ENCODE measurements around the gene ATG101.

Gene ATG101

GRCh38 chr12:52069327-52070184 lies at the start of gene ATG101:
Gene ATG101, plus strand, starts transcription at chr12:52069978. Its CDS starts 3,673 bp downstream, at chr12:52073651.
- DNase-seq (ENCODE audit: low read depth in 2 of 3, low spot score in 1 of 3): peak; percentile 78 to 82 (median 81)

DNA sequence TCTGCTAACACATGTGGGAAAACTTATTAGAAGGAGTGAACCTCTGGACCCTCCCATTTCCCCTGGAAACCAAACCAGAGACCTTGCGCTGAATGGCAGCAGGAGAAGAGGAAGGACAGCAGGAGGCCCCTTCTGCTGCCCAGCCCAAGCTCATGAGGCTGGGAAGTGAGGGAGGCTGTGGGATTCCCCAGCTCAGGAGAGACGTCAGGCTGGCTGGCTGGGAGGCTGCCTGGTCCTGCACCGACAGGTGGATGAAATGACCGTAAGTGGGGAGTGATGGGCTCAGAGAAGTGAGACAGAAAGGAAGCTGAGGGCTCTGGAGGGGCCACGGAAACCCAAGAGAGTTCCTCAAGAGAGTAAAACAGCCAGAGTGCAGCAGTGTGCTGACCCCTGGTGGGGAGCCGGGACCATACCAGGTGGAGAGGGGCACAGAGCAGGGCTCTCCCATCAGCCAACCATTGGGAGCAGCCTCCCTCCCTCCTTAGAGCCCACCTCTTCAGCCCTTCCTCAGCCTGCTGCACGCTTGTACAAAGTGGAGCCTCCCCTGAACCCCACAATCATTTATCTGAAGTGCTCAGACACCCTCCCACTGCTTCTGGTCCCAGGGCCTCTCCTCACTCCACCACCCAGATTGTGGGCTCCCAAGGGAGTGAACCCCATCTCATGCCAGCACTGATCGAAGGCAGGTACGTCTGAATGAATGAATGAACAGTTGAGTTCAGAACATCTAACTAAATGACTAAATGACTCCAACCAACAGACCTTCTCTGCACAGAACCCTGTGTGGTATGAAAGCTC lies 49.0 kb upstream of the ATG101 start:
- DNase-seq (ENCODE audit: low read depth in 2 of 3, low spot score in 1 of 3): peak in 2 of 3 donors; percentile 37 to 52

DNA sequence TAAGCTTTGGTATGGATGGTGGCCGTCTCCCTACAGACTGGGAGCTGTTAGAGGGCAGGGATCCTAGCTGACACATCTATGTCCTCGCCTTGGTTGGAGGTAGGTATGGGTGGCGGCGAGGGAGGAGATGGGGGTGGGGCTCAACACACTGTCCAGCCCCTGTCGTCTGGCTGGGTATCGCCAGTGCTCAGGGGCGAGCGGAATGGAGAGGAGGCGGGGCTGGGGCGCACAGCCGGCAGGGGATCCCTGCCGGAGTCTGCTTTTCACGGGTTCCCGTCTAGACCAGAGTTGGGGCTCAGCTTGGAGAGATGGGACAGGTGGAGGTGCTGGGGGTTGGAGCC lies 47.0 kb upstream of the ATG101 start:
- DNase-seq (ENCODE audit: low read depth in 2 of 3, low spot score in 1 of 3): no peak

DNA sequence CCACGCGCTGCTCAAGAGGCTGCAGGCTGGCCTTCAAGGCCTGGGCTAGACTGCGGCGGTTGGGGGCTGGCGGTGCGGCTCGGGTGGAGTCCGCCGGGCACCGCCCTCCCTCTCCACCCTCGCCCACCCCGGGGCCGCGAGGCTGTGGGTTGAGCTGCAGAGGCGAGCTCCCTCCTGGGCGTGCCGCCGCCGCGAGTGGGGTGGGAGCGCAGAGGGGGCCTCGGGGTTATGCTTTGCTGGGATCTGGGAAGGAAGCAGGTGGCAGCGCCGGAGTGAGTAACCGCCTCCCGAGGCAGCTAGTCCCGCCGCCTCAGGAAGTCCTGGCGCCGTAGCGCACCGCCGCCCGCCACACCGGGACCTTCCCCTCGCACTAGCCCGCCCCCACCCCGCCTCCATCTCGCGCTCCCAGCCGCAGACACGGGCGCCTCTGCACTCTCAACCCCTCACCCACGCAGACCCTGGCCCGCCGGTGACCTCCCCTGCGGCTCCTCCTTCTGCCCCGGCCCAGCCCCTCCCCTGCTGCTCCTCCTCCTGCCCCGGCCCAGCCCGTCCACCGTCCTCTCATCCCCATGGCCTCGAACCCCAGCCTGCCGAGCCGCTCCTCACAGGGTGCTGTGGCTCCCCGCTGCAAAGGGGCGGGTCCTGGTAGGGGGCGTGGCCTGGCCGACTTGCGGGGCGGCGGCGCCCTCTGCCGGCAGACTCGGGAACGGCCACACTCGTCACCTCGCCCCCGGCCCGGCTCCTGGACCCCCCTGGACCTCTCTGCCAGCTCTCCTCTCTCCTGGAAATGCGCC lies 46.4 kb upstream of the ATG101 start:
- peak; percentile 86 to 93 (median 92) for DNase-seq (ENCODE audit: low read depth in 2 of 3, low spot score in 1 of 3)

DNA sequence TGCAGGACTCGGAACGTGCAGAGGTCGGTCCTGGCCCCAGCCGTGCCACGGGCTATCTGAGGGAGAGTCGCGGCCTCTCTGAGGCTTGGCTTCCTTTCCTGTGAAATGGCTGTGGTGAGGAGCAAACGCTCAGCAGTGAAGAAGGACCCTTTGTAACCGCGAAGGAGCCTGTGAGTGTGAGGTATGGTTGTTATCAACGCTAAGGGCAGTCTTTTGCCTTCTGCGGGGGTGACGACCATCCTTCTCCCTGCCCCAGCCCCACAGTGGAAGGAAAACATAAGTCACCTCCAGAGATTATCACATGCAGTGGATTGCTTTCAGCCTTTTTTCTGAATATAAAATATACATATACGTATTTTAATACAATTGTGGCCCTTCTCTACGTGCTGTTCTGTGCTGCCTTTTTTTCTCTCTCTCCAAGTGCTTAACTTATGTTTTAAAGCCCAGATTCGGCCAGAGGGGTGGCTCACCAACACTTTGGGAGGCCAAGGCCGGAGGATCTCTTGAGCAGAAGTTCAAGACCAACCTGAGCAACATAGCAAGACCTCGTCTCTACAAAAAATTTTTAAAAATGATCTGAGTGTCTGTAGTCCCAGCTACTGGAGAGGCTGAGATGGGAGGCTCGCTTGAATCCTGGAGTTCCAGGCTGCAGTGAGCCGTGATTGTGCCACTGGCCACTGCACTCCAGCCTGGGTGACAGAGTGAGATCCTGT lies 45.6 kb upstream of the ATG101 start:
- no peak for DNase-seq (ENCODE audit: low read depth in 2 of 3, low spot score in 1 of 3)

- DNase-seq (ENCODE audit: low read depth in 2 of 3, low spot score in 1 of 3): peak; percentile 40 to 67 (median 51)
Measured at GRCh38 chr12:52024845-52025230, 44.9 kb upstream of the ATG101 start.

DNA sequence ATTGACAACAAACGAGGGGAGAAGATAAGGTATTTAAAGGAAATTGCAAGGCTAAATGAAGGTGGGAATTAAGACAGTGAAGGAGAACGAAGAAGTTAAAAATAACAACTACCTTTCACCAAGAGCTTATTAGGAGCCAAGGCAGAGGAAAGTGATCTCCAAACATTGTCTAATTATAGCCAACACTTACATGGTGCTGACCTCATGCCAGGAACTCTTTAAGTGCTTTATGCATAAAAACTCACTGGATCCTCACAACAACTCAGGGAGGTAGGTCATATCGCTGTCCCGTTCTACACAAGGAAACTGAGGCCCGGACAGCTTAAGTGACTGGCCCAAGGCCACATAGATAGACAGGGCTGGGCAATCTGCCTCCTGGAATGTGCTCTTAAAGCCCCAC lies 43.5 kb upstream of the ATG101 start:
- DNase-seq (ENCODE audit: low read depth in 2 of 3, low spot score in 1 of 3): no peak

DNA sequence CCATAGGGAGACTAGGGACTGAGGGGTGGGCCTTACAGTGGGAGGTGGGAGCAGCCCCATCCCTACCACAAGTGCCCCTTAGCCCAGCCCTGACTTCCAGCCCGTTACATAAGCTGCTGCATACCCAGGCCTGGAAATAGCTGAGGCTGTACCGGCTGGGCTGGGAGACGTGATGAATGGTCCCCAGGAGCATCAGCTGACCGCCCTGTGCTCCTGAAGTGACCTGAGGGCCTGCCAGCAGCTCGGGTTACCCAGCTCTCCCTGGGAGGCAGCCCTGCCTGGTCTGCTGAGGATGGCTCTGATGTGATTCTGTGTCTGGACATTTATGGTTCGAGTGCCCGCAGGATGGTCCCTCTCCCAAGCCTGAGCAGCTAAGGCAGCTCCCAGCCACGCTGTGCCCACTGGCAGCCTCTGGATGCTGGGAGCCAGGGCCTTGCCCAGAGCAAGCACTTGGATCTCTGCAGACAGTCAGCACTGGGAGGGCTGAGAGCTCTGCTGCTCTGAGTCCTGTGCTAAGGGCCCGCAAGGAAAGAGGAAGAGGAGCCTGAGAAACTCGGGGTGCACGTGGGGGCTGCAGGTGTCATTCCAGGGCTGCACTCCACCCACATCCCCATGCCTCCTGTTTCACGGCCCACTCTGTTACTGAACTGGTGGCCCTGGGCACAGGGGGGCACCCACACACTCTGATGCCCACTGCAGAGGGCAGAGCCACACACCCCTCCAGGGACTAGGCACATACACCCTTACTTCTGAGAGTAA lies 42.5 kb upstream of the ATG101 start:
- no peak for DNase-seq (ENCODE audit: low read depth in 2 of 3, low spot score in 1 of 3)

DNA sequence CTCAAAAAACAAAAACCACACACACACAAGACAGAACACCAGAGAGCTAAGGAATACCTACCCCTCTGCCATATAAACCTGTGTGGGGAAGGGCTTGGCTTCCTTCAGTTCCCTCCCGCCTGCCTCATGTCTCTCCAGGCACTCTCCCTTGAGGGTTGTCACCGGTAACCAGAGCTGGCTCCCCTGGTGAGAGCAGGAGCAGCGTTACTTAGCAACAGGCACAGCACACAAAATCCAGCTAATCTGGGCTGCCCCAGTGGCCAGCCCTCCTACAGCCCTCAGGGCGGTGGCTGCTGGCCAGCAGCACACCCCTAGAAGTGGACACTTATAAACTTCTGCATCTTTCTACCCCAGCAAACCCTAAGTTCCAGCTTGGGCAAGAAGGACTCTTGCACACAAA lies 40.1 kb upstream of the ATG101 start:
- DNase-seq (ENCODE audit: low read depth in 2 of 3, low spot score in 1 of 3): no peak

DNA sequence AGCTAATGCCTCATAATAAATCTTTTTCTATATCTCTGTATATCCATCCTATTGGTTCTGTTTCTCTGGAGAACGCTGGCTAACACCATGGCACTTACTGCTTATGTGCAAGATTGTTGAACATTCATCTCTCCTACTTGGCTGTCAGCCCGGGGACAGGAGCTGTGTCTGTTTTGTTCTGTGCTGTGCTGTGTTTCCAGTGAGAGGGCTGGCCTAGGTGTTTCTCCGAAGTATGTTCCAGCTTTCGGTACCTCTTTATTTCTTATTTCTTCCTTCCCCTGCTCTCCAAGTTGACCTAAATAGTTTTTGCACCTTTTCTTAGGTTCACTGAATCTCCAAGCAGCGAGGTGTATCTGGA lies 37.4 kb upstream of the ATG101 start:
- DNase-seq (ENCODE audit: low read depth in 2 of 3, low spot score in 1 of 3): no peak

- peak; percentile 84 to 90 (median 84) for DNase-seq (ENCODE audit: low read depth in 2 of 3, low spot score in 1 of 3)
Measured at GRCh38 chr12:52032804-52033445, 36.9 kb upstream of the ATG101 start.

- no peak for DNase-seq (ENCODE audit: low read depth in 2 of 3, low spot score in 1 of 3)
Measured at GRCh38 chr12:52033446-52034140, 36.2 kb upstream of the ATG101 start.

DNA sequence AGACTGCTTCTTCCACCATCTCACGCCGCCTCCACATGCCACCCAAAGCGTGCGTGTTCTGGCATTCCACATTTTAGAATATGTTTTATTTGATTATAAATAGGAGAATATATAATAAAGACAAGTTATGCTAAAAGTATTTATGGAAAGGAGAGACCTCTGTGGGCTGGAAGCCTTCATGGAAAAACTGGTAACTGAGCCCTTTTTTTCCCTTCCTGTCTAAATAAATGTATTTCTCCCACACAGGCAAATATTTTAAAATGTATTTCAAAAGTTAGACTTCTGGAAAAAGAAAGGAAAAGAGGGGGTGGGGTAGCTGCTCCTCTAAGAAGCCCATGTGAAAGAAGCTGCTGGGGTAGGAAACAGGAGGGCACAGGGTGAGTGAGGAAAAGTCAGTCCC lies 34.6 kb upstream of the ATG101 start:
- DNase-seq (ENCODE audit: low read depth in 2 of 3, low spot score in 1 of 3): no peak

DNA sequence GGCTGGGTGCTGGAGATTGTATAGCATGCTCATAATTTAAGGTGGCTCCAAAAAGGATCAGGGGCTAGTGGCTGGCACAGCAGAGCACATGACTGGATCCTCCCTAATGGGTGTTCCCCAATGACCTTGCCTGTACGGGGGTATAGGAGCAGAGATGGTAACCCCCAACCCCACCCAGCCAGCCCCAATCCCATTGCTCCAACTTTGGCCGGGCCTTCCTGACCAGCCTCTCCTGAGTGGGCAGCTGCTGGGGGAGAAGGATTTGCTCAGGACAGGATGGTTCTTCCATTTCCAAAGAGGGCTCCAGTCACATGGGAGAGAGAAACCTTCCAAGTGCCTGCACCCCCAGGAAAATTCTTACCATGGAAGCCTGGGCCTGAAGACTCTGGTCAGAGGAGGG lies 33.9 kb upstream of the ATG101 start:
- DNase-seq (ENCODE audit: low read depth in 2 of 3, low spot score in 1 of 3): no peak

- peak; percentile 44 to 72 (median 60) for DNase-seq (ENCODE audit: low read depth in 2 of 3, low spot score in 1 of 3)
Measured at GRCh38 chr12:52036587-52037171, 33.1 kb upstream of the ATG101 start.

GRCh38 chr12:52037248-52037861 lies 32.4 kb upstream of the ATG101 start:
- no peak for DNase-seq (ENCODE audit: low read depth in 2 of 3, low spot score in 1 of 3)

GRCh38 chr12:52038447-52038846 lies 31.3 kb upstream of the ATG101 start:
- no peak for DNase-seq (ENCODE audit: low read depth in 2 of 3, low spot score in 1 of 3)

- no peak for DNase-seq (ENCODE audit: low read depth in 2 of 3, low spot score in 1 of 3)
Measured at GRCh38 chr12:52041035-52041434, 28.7 kb upstream of the ATG101 start.

Data from stimulated activated CD4-positive, alpha-beta T cell treated with anti-CD3 and anti-CD28 coated beads, Interleukin-12 subunit alpha, Interleukin-12 subunit beta, amount 100 ng/mL, for 48 hours (primary cell).